GM15510 (cell line): ENCODE data around the gene APOBEC2.

Source experiments
- POLR2A ChIP-seq: IDR thresholded peaks from 3 replicates; pipeline ENCODE4 v1.6.1; 2011; ENCODE audit warnings: borderline replicate concordance; ENCODE audit not compliant: insufficient read length; ENCODE audit errors: extremely low read depth

APOBEC2 gene

GRCh38 chr6:41092421-41093140, 39.6 kb downstream of the APOBEC2 start:
- no peak for TF ChIP-seq POLR2A

- no peak for TF ChIP-seq POLR2A
These were observed 40.7 kb downstream of the APOBEC2 start for GRCh38 chr6:41093729-41094128.

GRCh38 chr6:41097467-41098090, 44.6 kb downstream of the APOBEC2 start:
- no peak for TF ChIP-seq POLR2A

- no peak for TF ChIP-seq POLR2A
These were observed 45.4 kb downstream of the APOBEC2 start for GRCh38 chr6:41098366-41098765.

GRCh38 chr6:41100871-41101287, 47.9 kb downstream of the APOBEC2 start:
- no peak for TF ChIP-seq POLR2A

GRCh38 chr6:41103847-41104246, 50.8 kb downstream of the APOBEC2 start:
- TF ChIP-seq POLR2A, result no peak

- no peak for TF ChIP-seq POLR2A
These were observed 58.0 kb downstream of the APOBEC2 start for GRCh38 chr6:41111017-41111416.
